Bone marrow (tissue), 2 donors: ENCODE results near the gene SLC7A10.
"Not testable (repeated sequence)": the region's sequence is repeated elsewhere in the genome, so short reads cannot be mapped to it uniquely, and the experiment has no call there.

Experiments used
- DNase-seq, 2 donors: peaks; one replicate each; lab custom pipeline; 2025; lab: John Stamatoyannopoulos, UW

Gene SLC7A10

GRCh38 chr19:33201473-33201872 is 24.2 kb downstream of the SLC7A10 start:
- no peak for DNase-seq

DNA sequence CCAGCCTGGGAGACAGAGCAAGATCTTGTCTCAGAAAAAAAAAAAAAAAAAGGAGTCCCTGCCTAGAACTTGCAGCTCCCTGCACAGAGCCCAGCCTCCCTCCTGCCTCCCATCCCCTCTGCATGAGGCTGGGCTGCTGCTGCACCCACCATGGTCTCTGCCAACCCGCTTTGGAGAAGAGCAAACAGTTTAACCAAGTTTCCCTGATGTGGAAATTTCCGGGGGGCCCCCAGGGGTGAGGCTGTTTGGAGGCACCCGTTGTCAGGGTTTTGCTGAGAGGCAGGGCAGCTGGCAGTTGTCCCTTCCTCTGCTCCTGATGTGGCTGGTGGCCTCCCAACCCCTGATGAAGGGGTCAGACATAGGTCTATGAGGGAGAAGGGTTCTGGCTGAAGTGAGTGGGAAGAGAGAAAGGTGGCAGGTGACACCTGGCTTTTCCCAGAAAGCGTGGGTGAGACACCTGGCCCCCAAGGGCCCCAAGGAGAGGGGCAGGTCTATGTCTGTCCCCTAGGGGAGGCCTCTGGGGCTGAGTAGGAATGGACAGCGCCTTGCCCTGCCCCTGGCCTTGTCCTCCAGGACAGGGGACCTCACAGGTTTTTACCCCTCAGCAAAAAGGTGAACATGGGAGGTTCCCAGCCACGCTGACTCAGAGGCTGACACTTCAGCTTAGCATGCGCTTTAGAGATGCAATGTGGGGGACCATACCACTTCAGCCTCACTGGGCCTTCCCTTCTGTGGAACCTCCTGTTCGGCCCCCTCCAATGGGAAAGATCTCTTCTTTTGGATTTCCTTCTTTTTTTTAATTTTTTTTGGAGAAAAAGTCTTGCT is 26.0 kb downstream of the SLC7A10 start:
- DNase-seq = no peak

DNA sequence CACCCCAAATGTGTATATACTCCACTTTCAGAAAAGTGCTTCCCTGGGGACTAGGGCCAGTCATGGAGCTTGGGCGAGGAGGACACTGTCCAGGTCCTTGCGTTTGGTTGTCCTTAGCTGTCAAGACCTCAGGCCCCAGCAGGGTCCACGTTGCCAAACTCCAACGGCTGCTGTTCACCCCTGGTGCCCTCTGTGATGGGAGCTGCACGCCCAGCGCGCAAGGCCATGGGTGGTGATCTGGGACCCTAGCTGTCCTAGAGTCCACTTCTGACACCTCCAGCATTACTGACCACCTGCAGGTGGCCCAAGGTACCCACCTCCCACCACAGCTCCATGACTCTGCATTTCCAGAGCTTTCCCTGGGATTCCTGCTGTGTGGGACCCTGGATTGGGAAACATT is 27.5 kb downstream of the SLC7A10 start:
- DNase-seq = no peak

DNA sequence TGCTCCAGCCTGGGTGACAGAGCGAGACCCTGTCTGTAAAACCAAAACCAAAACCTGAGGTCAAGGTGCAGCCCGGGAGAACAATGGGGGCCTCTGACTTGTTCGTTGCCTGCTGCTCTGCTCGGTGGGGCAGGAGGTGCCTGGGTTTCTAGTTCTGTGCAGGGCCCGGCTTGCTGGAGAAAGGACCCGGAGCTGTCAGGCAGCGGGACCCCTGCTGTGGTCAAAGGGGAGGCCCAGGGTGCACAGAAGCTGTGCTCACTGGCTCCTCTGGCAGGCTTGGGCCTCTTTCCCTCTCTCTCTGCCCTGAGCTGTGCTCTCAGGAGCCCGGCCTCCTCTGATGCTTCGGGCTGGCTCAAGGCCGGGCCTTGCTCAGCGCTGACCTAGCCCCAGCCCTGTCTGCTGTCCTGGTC is 28.1 kb downstream of the SLC7A10 start:
- no peak for DNase-seq

- no peak for DNase-seq
Observed at GRCh38 chr19:33196446-33197193, 29.0 kb downstream of the SLC7A10 start.

GRCh38 chr19:33195645-33196347 is 29.9 kb downstream of the SLC7A10 start:
- DNase-seq = no peak

DNA sequence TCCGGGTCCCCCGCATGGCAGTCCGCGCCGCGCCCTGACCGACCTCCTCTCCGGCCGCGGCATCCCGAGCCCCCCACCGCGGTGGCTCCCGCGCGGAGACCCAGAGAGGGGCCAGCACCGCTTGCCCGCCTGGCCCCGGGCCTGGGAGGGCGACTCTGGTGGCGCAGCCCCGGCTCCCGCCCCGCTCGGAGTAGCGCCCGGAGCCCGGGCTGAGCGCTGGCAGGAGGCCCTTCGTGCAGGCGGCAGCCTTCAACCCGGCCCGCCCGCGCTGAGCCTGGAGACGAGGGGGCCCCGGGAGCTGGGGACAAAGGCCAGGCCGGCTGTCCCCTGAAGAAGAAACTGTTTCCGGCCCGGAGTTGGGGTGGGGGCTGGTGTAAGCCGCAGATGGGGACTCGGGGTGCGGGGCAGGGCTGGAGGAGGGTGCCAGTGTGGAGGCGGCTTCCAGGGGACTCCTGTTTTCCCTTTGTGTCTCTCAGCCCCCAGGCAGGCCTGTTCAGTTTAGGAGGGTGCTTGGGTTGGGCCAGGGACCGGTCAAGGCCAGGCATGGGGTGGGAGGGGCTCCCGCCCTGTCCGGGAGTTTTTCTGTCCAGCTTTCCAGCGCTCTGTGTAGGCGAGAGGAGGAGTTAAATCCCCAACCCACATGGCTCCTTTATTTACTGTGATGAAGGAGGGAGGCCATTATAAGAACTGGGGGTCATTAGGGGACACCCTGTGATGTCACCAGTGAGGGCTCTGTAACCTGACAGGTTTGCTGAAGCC is 30.6 kb downstream of the SLC7A10 start:
- no peak for DNase-seq

DNA sequence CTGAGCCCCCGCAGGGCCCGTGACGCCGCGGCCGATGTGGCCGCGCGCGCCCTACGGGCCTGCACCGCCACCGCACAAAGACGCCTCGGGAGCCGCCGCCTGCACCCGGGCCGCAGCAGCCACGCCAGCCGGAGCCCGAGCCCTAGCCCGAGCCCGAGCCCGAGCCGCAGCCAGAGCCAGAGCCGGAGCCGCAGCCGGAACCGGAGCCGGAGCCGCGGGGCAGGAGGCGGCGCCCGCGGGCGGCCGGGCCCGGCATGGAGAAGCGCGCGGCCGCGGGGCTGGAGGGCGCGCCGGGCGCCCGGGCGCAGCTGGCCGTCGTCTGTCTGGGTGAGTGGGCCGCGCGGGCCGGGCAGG is 31.1 kb downstream of the SLC7A10 start:
- no peak for DNase-seq

GRCh38 chr19:33193865-33194362 is 31.7 kb downstream of the SLC7A10 start, which contains the start of gene LRP3:
TSS of gene LRP3 (plus strand) at chr19:33194330. CDS start at chr19:33194786, 456 bp downstream.
- DNase-seq = no peak

GRCh38 chr19:33193269-33193864 is 32.3 kb downstream of the SLC7A10 start:
- no peak for DNase-seq

- DNase-seq = no peak
Observed at GRCh38 chr19:33192010-33192409, 33.6 kb downstream of the SLC7A10 start.

DNA sequence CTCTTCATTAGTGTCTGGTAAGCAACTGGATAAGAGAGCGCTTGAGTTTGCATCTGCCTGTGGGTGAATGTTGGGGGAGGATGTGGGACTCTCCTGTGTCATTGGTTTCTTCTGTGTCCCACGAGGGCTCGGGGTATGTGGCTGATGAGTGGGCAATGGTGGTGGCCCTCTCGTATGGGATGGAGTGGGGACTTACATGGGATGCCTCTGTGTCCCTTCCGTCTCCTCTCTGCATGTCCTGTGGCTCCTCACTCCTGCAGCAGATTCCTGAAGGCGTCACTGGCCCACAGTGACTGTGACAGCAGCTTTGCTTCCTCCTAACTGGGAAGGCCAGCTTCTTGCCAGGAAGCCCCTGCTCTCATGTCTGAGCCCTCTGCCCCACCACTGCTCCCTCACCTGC is 34.1 kb downstream of the SLC7A10 start:
- DNase-seq = no peak

DNA sequence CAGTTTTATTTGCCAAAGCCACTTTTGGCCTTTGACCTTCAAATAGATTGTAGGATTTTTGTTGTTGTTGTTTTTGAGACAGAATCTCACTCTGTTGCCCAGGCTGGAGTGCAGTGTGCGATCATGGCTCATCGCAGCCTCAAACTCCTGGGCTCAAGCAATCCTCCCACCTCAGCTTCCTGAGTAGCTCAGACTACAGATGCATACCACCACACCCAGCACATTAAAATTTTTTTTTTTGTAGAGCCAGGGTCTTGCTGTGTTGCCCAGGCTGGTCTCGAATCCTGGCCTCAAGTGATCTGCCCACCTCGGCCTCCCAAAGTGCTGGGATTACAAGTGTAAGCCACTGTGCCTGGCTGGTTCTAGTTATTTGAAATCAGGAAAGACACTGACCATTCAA is 34.6 kb downstream of the SLC7A10 start:
- DNase-seq = not testable (repeated sequence)

DNA sequence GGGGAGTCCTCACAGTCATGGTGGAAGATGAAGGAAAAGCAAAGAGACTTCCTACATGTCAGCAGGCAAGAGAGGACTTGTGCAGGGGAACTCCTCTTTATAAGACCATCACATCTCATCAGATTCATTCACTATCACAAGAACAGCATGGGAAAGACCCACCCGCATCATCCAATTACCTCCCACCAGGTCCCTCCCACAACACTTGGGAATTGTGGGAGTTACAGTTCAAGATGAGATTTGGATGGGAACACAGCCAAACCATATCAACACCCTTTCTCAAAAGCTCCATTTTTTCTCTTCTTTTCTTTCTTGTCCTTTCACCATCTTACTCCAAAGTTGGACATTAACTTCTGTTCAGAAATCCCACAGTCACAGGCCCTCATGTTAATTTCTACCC is 36.2 kb downstream of the SLC7A10 start:
- DNase-seq = no peak

GRCh38 chr19:33187183-33187540 is 38.5 kb downstream of the SLC7A10 start:
- DNase-seq = no peak

DNA sequence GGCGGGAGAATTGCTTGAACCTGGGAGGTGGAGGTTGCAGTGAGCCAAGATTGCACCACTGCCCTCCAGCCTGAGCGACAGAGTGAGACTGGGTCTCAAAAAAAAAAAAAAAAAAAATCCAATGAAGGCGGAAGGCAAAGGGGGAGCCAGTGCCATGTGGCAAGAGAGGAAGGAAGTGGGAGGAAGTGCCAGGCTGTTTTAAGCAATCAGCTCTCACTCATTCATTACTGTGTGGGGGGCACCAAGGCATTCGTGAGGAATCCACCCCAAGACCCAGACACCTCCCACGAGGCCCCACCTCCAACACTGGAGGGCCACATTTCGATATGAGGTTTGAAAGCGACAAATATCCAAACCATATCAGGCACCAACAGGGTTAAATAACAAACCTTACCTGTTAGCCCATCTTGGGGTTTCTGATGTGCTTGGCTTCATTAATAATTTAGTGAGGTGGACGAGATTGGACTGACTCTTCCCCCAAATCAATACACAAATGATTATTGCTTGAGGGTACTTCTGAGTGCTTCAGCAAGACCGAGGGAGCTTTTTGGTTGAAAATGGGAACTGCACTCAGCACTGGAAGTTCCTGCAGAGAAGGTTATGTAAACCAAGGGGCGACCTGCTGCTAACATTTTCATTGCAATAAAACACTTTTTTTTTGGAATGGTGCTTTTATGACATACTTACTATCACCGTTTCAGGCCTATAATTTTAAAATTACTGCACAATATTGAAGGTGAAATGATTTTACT is 39.0 kb downstream of the SLC7A10 start:
- DNase-seq = peak in 1 of 2 donors; percentile 45

DNA sequence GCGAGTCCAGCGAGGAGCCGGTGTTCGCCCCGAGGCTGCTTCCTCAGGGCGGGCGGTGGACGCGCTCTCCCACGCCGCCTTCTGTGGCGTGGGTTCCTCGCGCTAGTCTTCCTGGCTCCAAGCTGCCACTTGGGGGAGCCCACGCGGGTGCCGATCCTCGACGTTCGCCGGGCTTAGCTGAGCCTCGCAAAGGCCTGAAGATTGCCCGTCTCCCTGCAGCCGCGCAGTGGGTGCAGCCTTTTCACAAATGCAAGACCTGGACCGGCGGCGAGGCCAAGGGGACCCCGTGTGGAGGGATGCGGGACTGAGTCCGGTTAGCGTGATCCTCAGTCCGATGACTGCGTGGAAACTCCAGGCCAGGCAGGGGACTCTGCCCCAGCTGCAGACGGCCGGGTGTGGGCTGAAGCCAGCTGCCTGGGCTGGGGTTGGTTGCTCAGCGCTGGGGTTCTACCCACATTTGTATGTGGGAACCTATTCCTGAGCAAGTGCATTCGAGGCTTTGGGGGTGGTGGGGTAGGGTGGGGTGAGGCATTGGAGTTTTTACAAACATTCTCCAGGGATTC is 48.2 kb downstream of the SLC7A10 start:
- peak in 1 of 2 donors; percentile 81 for DNase-seq

DNA sequence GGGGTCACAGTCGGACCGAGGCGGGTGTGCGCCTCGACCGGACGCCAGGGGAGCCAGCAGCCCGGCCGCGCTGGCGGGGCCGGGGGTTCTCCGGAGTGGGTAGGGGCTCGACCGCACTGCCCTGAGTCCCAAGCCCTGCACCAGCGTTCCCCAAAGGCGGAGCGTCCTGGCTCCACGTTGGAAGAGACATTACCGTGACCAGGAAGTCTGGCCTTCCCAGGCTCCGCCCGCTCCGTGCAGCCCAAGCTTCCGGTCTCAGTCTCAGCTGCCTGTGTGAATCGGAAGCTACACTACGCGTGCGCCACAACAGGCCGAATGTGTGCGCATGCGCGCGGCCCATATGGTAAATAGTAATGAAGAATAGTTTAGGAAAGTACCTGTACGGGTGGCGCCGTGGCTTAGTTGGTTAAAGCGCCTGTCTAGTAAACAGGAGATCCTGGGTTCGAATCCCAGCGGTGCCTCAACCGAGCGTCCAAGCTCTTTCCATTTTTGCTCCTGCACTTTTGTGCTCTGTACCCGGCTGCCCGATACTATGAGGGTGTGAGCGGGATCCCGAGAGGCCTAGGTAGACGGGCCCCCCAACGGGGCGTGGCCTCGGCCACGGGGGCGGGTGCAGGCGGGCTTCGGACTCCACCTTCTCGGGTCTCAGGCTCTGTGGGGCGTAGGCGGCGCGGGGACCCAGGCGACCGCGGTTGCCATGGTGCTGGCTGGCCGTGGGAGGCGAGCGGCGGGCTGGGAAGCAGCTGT is 48.8 kb downstream of the SLC7A10 start:
- DNase-seq = peak; percentile 97 to 98

GRCh38 chr19:33175886-33176669 is 49.6 kb downstream of the SLC7A10 start:
- no peak for DNase-seq
